T-helper 1 cell treated with Interleukin-12 subunit alpha and Interleukin-12 subunit beta and Interleukin-4 antibody, amounts not matched to agents 30 μg/mL and 1 μg/mL, for 36 hours (primary cell): Measurements from ENCODE around the gene BRWD1.
"Not testable (repeated sequence)": the region's sequence is repeated elsewhere in the genome, so short reads cannot be mapped to it uniquely, and the experiment has no call there.

Experiments
- H3K27ac Mint-ChIP-seq: one replicate; pipeline ENCODE4 v1.8.0; 2021; ENCODE audit warnings: mild to moderate bottlenecking, mixed read lengths
- H3K27me3 Mint-ChIP-seq: one replicate; pipeline ENCODE4 v1.8.0; 2021; ENCODE audit warnings: low read depth, mixed read lengths
- H3K36me3 Mint-ChIP-seq: one replicate; pipeline ENCODE4 v1.8.0; 2021; ENCODE audit warnings: low read depth, mixed read lengths
- H3K4me1 Mint-ChIP-seq: one replicate; pipeline ENCODE4 v1.8.0; 2021; ENCODE audit warnings: low read depth, mixed read lengths
- H3K4me3 Mint-ChIP-seq: one replicate; pipeline ENCODE4 v1.8.0; 2021; ENCODE audit warnings: mild to moderate bottlenecking, moderate library complexity, mixed read lengths
- H3K9me3 Mint-ChIP-seq: one replicate; pipeline ENCODE4 v1.8.0; 2021; ENCODE audit warnings: mixed read lengths

The BRWD1 gene

GRCh38 chr21:39144191-39144590 lies 169.2 kb downstream of the BRWD1 start:
- no peak overlapping the region for H3K4me3 Mint-ChIP-seq
- no peak overlapping the region for H3K27ac Mint-ChIP-seq
- no peaks in the 10 kb centered on the region for H3K36me3 Mint-ChIP-seq
- H3K9me3 Mint-ChIP-seq: peaks cover 4% of the 10 kb centered on the region
- H3K27me3 Mint-ChIP-seq: peaks cover 17% of the 10 kb centered on the region
- no peaks in the 10 kb centered on the region for H3K4me1 Mint-ChIP-seq

- H3K27me3 Mint-ChIP-seq: peaks cover 8% of the 10 kb centered on the region
- H3K4me1 Mint-ChIP-seq: no peaks in the 10 kb centered on the region
- H3K9me3 Mint-ChIP-seq: peaks cover 4% of the 10 kb centered on the region
- H3K36me3 Mint-ChIP-seq: no peaks in the 10 kb centered on the region
- H3K4me3 Mint-ChIP-seq: no peak overlapping the region
- no peak overlapping the region for H3K27ac Mint-ChIP-seq
Measured at GRCh38 chr21:39142972-39143371, 170.5 kb downstream of the BRWD1 start.

GRCh38 chr21:39141502-39141901 lies 171.9 kb downstream of the BRWD1 start:
- H3K9me3 Mint-ChIP-seq: peaks cover 4% of the 10 kb centered on the region

GRCh38 chr21:39137248-39138178 lies 175.9 kb downstream of the BRWD1 start:
- Mint-ChIP-seq H3K36me3 (no peaks in the 10 kb centered on the region), H3K9me3 (no peaks in the 10 kb centered on the region), H3K4me3 (no peak overlapping the region), H3K27me3 (peaks cover 4% of the 10 kb centered on the region), H3K4me1 (no peaks in the 10 kb centered on the region), H3K27ac (no peak overlapping the region)

More at GRCh38 chr21:39141502-39141901, 171.9 kb downstream of the BRWD1 start:
- Mint-ChIP-seq H3K27me3 (peaks cover 4% of the 10 kb centered on the region), H3K4me1 (no peaks in the 10 kb centered on the region), H3K27ac (no peak overlapping the region), H3K4me3 (no peak overlapping the region), H3K36me3 (no peaks in the 10 kb centered on the region)

GRCh38 chr21:39136711-39137110 lies 176.7 kb downstream of the BRWD1 start:
- Mint-ChIP-seq H3K27ac (no peak overlapping the region), H3K36me3 (no peaks in the 10 kb centered on the region), H3K4me3 (no peak overlapping the region), H3K9me3 (no peaks in the 10 kb centered on the region), H3K4me1 (no peaks in the 10 kb centered on the region), H3K27me3 (peaks cover 4% of the 10 kb centered on the region)

GRCh38 chr21:39136138-39136537 lies 177.3 kb downstream of the BRWD1 start:
- H3K27me3 Mint-ChIP-seq, H3K4me1 Mint-ChIP-seq, H3K36me3 Mint-ChIP-seq, H3K4me3 Mint-ChIP-seq, H3K9me3 Mint-ChIP-seq, H3K27ac Mint-ChIP-seq: not testable (repeated sequence)

GRCh38 chr21:39134288-39134810 lies 179.1 kb downstream of the BRWD1 start:
- Mint-ChIP-seq H3K27me3 (peaks cover 6% of the 10 kb centered on the region), H3K4me1 (no peaks in the 10 kb centered on the region), H3K36me3 (no peaks in the 10 kb centered on the region), H3K9me3 (no peaks in the 10 kb centered on the region), H3K27ac (no peak overlapping the region), H3K4me3 (no peak overlapping the region)
